ENCODE measurements around the gene RASA3. TPM values are rescaled to one million over a fixed set of nuclear protein-coding genes. Genes with fewer than 3 reads are reported as not detected.

RASA3 gene
- total RNA-seq, 2 experiments from 2014 or later, result 3.6 to 17.9 TPM

GRCh38 chr13:114016321-114017027 is 115.9 kb downstream of the RASA3 start:
- Histone ChIP-seq H3K9me3 (ENCODE audit: low read length) (no peaks in the 10 kb centered on the region), H3K27ac (ENCODE audit: low read depth, low read length, poor library complexity, severe bottlenecking) (no peak overlapping the region), H2AFZ (ENCODE audit: low read length) (no peak overlapping the region), H3K4me3 (ENCODE audit: low read depth, low read length, poor library complexity, severe bottlenecking) (no peak overlapping the region), H3K9me2 (ENCODE audit: insufficient read depth, low read length) (no peaks in the 10 kb centered on the region), H3K36me3 (ENCODE audit: insufficient read depth, low read length) (peaks cover 13% of the 10 kb centered on the region), H3K4me2 (ENCODE audit: low read length) (no peak overlapping the region), H4K20me1 (ENCODE audit: insufficient read depth, low read length) (no peaks in the 10 kb centered on the region), H3K4me1 (ENCODE audit: insufficient read depth, low read length, poor library complexity, severe bottlenecking) (peaks cover 20% of the 10 kb centered on the region), H3K79me2 (ENCODE audit: insufficient read depth, low read depth, low read length) (no peaks in the 10 kb centered on the region)
- no peak for DNase-seq (ENCODE audit: low spot score)
- ChIA-PET POLR2A (no interaction called here), CTCF (ENCODE audit: unreplicated experiment) (no interaction called here)
- no TSS peak for BruUV-seq (replicated peaks)
- intact Hi-C loops (cut with micrococcal nuclease; ENCODE audit: unreplicated experiment), result no loop called here
- TF ChIP-seq CTCF (conservative IDR thresholded peaks at IDR 0.05; ENCODE audit: low read length) (no peak), EZH2phosphoT487 (IDR thresholded peaks at IDR 0.05; ENCODE audit: borderline replicate concordance, low read depth, low read length) (no peak)

GRCh38 chr13:114015969-114016295 is 116.5 kb downstream of the RASA3 start:
- TF ChIP-seq CTCF (conservative IDR thresholded peaks at IDR 0.05; ENCODE audit: low read length) (no peak), EZH2phosphoT487 (IDR thresholded peaks at IDR 0.05; ENCODE audit: borderline replicate concordance, low read depth, low read length) (no peak)
- no peaks in the 10 kb centered on the region for H3K9me3 ChIP-seq (ENCODE audit: low read length)
- no peaks in the 10 kb centered on the region for H3K9me2 ChIP-seq (ENCODE audit: insufficient read depth, low read length)
- H3K27ac ChIP-seq (ENCODE audit: low read depth, low read length, poor library complexity, severe bottlenecking), result no peak overlapping the region
- no peak overlapping the region for H3K4me3 ChIP-seq (ENCODE audit: low read depth, low read length, poor library complexity, severe bottlenecking)
- BruUV-seq (replicated peaks), result no TSS peak
- H3K36me3 ChIP-seq (ENCODE audit: insufficient read depth, low read length), result peaks cover 11% of the 10 kb centered on the region
- CTCF ChIA-PET (ENCODE audit: unreplicated experiment), result no interaction called here
- H2AFZ ChIP-seq (ENCODE audit: low read length), result no peak overlapping the region
- peaks cover 14% of the 10 kb centered on the region for H3K4me1 ChIP-seq (ENCODE audit: insufficient read depth, low read length, poor library complexity, severe bottlenecking)
- H4K20me1 ChIP-seq (ENCODE audit: insufficient read depth, low read length), result no peaks in the 10 kb centered on the region
- H3K79me2 ChIP-seq (ENCODE audit: insufficient read depth, low read depth, low read length), result no peaks in the 10 kb centered on the region
- intact Hi-C loops (cut with micrococcal nuclease; ENCODE audit: unreplicated experiment), result no loop called here
- POLR2A ChIA-PET, result no interaction called here
- no peak for DNase-seq (ENCODE audit: low spot score)
- no peak overlapping the region for H3K4me2 ChIP-seq (ENCODE audit: low read length)

- no peak for DNase-seq (ENCODE audit: low spot score)
- Histone ChIP-seq H3K79me2 (ENCODE audit: insufficient read depth, low read depth, low read length) (no peaks in the 10 kb centered on the region), H3K4me1 (ENCODE audit: insufficient read depth, low read length, poor library complexity, severe bottlenecking) (peaks cover 8% of the 10 kb centered on the region), H3K4me2 (ENCODE audit: low read length) (no peak overlapping the region), H3K27ac (ENCODE audit: low read depth, low read length, poor library complexity, severe bottlenecking) (no peak overlapping the region), H3K36me3 (ENCODE audit: insufficient read depth, low read length) (peaks cover 9% of the 10 kb centered on the region), H3K9me3 (ENCODE audit: low read length) (no peaks in the 10 kb centered on the region), H3K4me3 (ENCODE audit: low read depth, low read length, poor library complexity, severe bottlenecking) (no peak overlapping the region), H2AFZ (ENCODE audit: low read length) (no peak overlapping the region), H3K9me2 (ENCODE audit: insufficient read depth, low read length) (no peaks in the 10 kb centered on the region), H4K20me1 (ENCODE audit: insufficient read depth, low read length) (no peaks in the 10 kb centered on the region)
- no TSS peak for BruUV-seq (replicated peaks)
- CTCF ChIA-PET (ENCODE audit: unreplicated experiment), result no interaction called here
- intact Hi-C loops (cut with micrococcal nuclease; ENCODE audit: unreplicated experiment), result no loop called here
- TF ChIP-seq EZH2phosphoT487 (IDR thresholded peaks at IDR 0.05; ENCODE audit: borderline replicate concordance, low read depth, low read length), result no peak
- no peak for TF ChIP-seq CTCF (conservative IDR thresholded peaks at IDR 0.05; ENCODE audit: low read length)
- POLR2A ChIA-PET, result no interaction called here
Measured at GRCh38 chr13:114015111-114015968, 117.1 kb downstream of the RASA3 start.
